ENCODE measurements around the gene PREPL. TPM values are rescaled to one million over a fixed set of nuclear protein-coding genes. Genes with fewer than 3 reads are reported as not detected.

The PREPL gene
- total and polyA plus RNA-seq, 2 of the 13 experiments (the other 11 are each of a cell fraction or from before 2014, with no cell fraction given), result 19.7 to 34.3 TPM

- TF ChIP-seq MAFK (conservative IDR thresholded peaks at IDR 0.05 in 1 of 2, IDR thresholded peaks at IDR 0.05 in 1 of 2; ENCODE audit: low read length in 2 of 2) (peak; percentile 37 to 51; a peak in 3 of 4 replicates), TFDP1 (CRISPR knock-in tag; IDR thresholded peaks at IDR 0.05; ENCODE audit: borderline replicate concordance) (no peak), ZSCAN20 (CRISPR knock-in tag; IDR thresholded peaks at IDR 0.05; ENCODE audit: borderline replicate concordance) (no peak), ZBTB44 (CRISPR knock-in tag; IDR thresholded peaks at IDR 0.05) (no peak), PHF8 (CRISPR knock-in tag; IDR thresholded peaks at IDR 0.05) (no peak), ZNF225 (CRISPR knock-in tag; IDR thresholded peaks at IDR 0.05) (no peak), SP4 (CRISPR knock-in tag; IDR thresholded peaks at IDR 0.05) (no peak), MAFF (IDR thresholded peaks at IDR 0.05; ENCODE audit: low read depth, low read length) (peak; percentile 41; the same call in 1 of the 2 replicates), ZBTB8A (CRISPR knock-in tag; IDR thresholded peaks at IDR 0.05; ENCODE audit: borderline replicate concordance, low read depth) (no peak), DZIP1 (CRISPR knock-in tag; IDR thresholded peaks at IDR 0.05) (no peak)
- TF ChIP-seq, protein P1, sequence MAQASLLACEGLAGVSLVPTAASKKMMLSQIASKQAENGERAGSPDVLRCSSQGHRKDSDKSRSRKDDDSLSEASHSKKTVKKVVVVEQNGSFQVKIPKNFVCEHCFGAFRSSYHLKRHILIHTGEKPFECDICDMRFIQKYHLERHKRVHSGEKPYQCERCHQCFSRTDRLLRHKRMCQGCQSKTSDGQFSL (CRISPR knock-in tag; IDR thresholded peaks at IDR 0.05), result no peak
These were observed 8.8 kb downstream of the PREPL start (continued) for GRCh38 chr2:44352510-44352909.
